ENCODE measurements around the gene ULK4. TPM values are rescaled to one million over a fixed set of nuclear protein-coding genes. Genes with fewer than 3 reads are reported as not detected.

Gene ULK4
- total and polyA plus RNA-seq, 2 of the 8 experiments (the other 6 are each of a cell fraction or from before 2014, with no cell fraction given), result 3.0 to 10.8 TPM

DNA sequence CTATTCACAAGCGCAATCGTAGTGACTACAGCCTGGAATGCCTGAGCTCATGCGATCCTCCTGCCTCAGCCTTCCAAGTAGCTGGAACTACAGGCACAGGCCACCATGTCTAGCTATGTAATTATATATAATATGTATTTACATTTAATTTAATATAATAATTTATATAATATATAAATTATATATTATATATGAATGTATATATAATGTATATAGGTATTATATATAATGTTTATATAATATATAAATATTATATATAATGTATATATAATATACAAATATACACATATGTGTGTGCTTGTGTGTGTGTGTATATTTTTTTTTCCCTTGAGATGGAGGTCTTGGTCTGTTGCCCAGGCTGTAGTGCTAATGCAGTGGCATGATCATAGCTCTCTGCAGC is 27.6 kb upstream of the ULK4 start:
- Histone ChIP-seq H3K4ac (replicated peaks; ENCODE audit: insufficient read length, low read depth, low read length) (no peak overlapping the region), H2BK120ac (replicated peaks; ENCODE audit: low read depth, low read length) (no peak overlapping the region), H2BK15ac (ENCODE audit: low read length) (no peak overlapping the region), H2AK5ac (ENCODE audit: low read depth, low read length) (no peak overlapping the region), H3K4me3 (ENCODE audit: extremely low read depth in 1 of 4, insufficient read depth in 2 of 4, low read depth in 3 of 4, low read length in 4 of 4) (no peak overlapping the region), H3K9ac (replicated peaks in 1 of 4; ENCODE audit: extremely low read depth in 1 of 4, low read depth in 3 of 4, low read length in 3 of 4) (no peak overlapping the region), H2BK12ac (ENCODE audit: low read depth, low read length) (no peak overlapping the region), H2AFZ (ENCODE audit: low read length) (no peak overlapping the region), H3K79me2 (ENCODE audit: control insufficient read depth in 1 of 2, insufficient read depth in 2 of 2, low read length in 2 of 2) (no peaks in the 10 kb centered on the region), H4K91ac (replicated peaks; ENCODE audit: insufficient read length, low read length) (no peak overlapping the region), H4K8ac (ENCODE audit: extremely low read depth, insufficient read depth, low read length) (no peak overlapping the region), H3K14ac (ENCODE audit: insufficient read length) (no peak overlapping the region), H3K9me3 (ENCODE audit: insufficient read depth in 2 of 2, low read depth in 1 of 2, low read length in 1 of 2) (0 out of 4 replicates have a peak, but pooled peaks cover 0 to 5% of the 10 kb centered on the region in 2 experiments), H3K18ac (ENCODE audit: extremely low read depth, low read length) (no peak overlapping the region), H2BK20ac (ENCODE audit: low read length) (no peak overlapping the region), H4K5ac (ENCODE audit: insufficient read length, low read depth, low read length) (no peak overlapping the region), H3K27ac (ENCODE audit: low read depth, low read length) (no peak overlapping the region), H3K4me1 (replicated peaks in 1 of 4; ENCODE audit: control insufficient read depth in 3 of 4, insufficient read depth in 4 of 4, low read length in 3 of 4) (no peaks in the 10 kb centered on the region), H3K56ac (replicated peaks; ENCODE audit: insufficient read length, low read depth, low read length) (no peak overlapping the region), H2BK5ac (ENCODE audit: low read depth, low read length) (no peak overlapping the region), H3K23me2 (ENCODE audit: low read depth, low read length) (no peaks in the 10 kb centered on the region), H3K79me1 (ENCODE audit: low read depth, low read length) (no peaks in the 10 kb centered on the region), H3K36me3 (ENCODE audit: control insufficient read depth in 2 of 4, insufficient read depth in 4 of 4, low read length in 3 of 4) (no peaks in the 10 kb centered on the region), H3K4me2 (ENCODE audit: insufficient read depth in 1 of 2, low read depth in 2 of 2, low read length in 2 of 2) (no peak overlapping the region), H3K27me3 (replicated peaks in 1 of 4; ENCODE audit: control insufficient read depth in 3 of 4, extremely low read depth in 1 of 4, insufficient read depth in 3 of 4, low read length in 3 of 4) (no peaks in the 10 kb centered on the region), H3K23ac (ENCODE audit: insufficient read length) (no peak overlapping the region), H4K20me1 (replicated peaks in 1 of 2; ENCODE audit: control insufficient read depth in 1 of 2, insufficient read depth in 2 of 2, low read length in 2 of 2) (no peaks in the 10 kb centered on the region)
- POLR2A ChIA-PET (ENCODE audit: partially characterized antibody), result interaction anchor here (1.7 kb wide), 1 partner anchor 109 kb away, joined by 3 read pairs; no protein-coding TSS in a partner anchor
- DNase-seq (ENCODE audit: low read depth in 1 of 2, low spot score in 2 of 2), result no peak
- no peak for FAIRE-seq
- CTCF ChIA-PET (ENCODE audit: partially characterized antibody), result interaction anchor here (0.7 to 0.9 kb wide), 3 partner anchors 8 to 715 kb away, joined by 3 to 5 read pairs (median 5); no protein-coding TSS in a partner anchor
- WGBS, 2 experiments (ENCODE audit: extremely low coverage in 1 of 2, insufficient coverage in 1 of 2, insufficient read length in 1 of 2, insufficient replicate concordance in 2 of 2, low coverage in 1 of 2, low lambda C conversion rate in 2 of 2, missing lambda C conversion rate in 1 of 2), result 97% methylated on average over 3 of the region's 3 CpGs; no CpG with 5 or more reads in 1 of the 2 experiments
- TF ChIP-seq SUZ12 (IDR thresholded peaks at IDR 0.05; ENCODE audit: low read length), result no peak
- no peak for TF ChIP-seq EZH2 (IDR thresholded peaks at IDR 0.05; ENCODE audit: low read depth, low read length, severe bottlenecking)
- TF ChIP-seq TAF1 (IDR thresholded peaks at IDR 0.05; ENCODE audit: low read depth, low read length), result no peak
- no peak for TF ChIP-seq TEAD4 (IDR thresholded peaks at IDR 0.05; ENCODE audit: low read depth, low read length)
- no peak for TF ChIP-seq ASH2L (IDR thresholded peaks at IDR 0.05; ENCODE audit: low read length)
- no peak for TF ChIP-seq CHD1 (IDR thresholded peaks at IDR 0.05; ENCODE audit: low read depth, low read length)
- no peak for TF ChIP-seq PHF8 (conservative IDR thresholded peaks at IDR 0.05; ENCODE audit: low read depth, low read length)
- no peak for TF ChIP-seq SP1 (IDR thresholded peaks at IDR 0.05; ENCODE audit: low read depth, low read length)
- TF ChIP-seq EGR1 (IDR thresholded peaks at IDR 0.05; ENCODE audit: borderline replicate concordance, low read depth, low read length), result no peak
- no peak for TF ChIP-seq EP300 (IDR thresholded peaks at IDR 0.05; ENCODE audit: borderline replicate concordance in 1 of 2, low read depth in 2 of 2, low read length in 2 of 2)
- no peak for TF ChIP-seq NANOG (IDR thresholded peaks at IDR 0.05; ENCODE audit: insufficient read depth, low read depth, low read length, poor library complexity, severe bottlenecking)
- no peak for TF ChIP-seq RBBP5 (IDR thresholded peaks at IDR 0.05; ENCODE audit: borderline replicate concordance, low read depth, low read length)
- TF ChIP-seq BACH1 (IDR thresholded peaks at IDR 0.05; ENCODE audit: low read length), result no peak
- no peak for TF ChIP-seq KDM1A (IDR thresholded peaks at IDR 0.05; ENCODE audit: borderline replicate concordance, low read length)
- no peak for TF ChIP-seq RFX5 (IDR thresholded peaks at IDR 0.05; ENCODE audit: borderline replicate concordance, low read depth, low read length)

Measured in H1 (cell line).